ENCODE measurements around the gene CLIP3. TPM values are rescaled to one million over a fixed set of nuclear protein-coding genes. Genes with fewer than 3 reads are reported as not detected.

CLIP3 gene
- total RNA-seq: 10 to 100 TPM; 21.3 to 29.0 TPM

GRCh38 chr19:36032251-36033104, at the start of gene CLIP3:
Gene CLIP3, minus strand, starts transcription at chr19:36032873. Its CDS starts 516 bp downstream, at chr19:36032357.
- DNase-seq (ENCODE audit: low spot score) (no peak), ATAC-seq (ENCODE audit: insufficient number of reproducible peaks, low FRiP score, low read depth) (peak; percentile 66)
- Histone ChIP-seq H3K27me3 (replicated peaks; ENCODE audit: insufficient read depth) (no peaks in the 10 kb centered on the region), H3K27ac (peak within 1 kb of the TSS; percentile 81 to 83), H3K4me1 (ENCODE audit: control insufficient read depth in 1 of 2, low read depth in 2 of 2) (peaks cover 5 to 10% of the 10 kb centered on the region in 2 donors), H3K9me3 (no peaks in the 10 kb centered on the region), H3K36me3 (no peaks in the 10 kb centered on the region), H3K4me3 (peak within 1 kb of the TSS; percentile 99)
- peak; percentile 46 for TF ChIP-seq CTCF (IDR thresholded peaks at IDR 0.05)

- Histone ChIP-seq H3K4me1 (ENCODE audit: control insufficient read depth in 1 of 2, low read depth in 2 of 2) (no peaks in the 10 kb centered on the region), H3K9me3 (no peaks in the 10 kb centered on the region), H3K36me3 (no peaks in the 10 kb centered on the region), H3K27me3 (replicated peaks; ENCODE audit: insufficient read depth) (no peaks in the 10 kb centered on the region), H3K4me3 (no peak overlapping the region), H3K27ac (no peak overlapping the region)
- no peak for TF ChIP-seq CTCF (IDR thresholded peaks at IDR 0.05)
- ATAC-seq (ENCODE audit: insufficient number of reproducible peaks, low FRiP score, low read depth) (no peak), DNase-seq (ENCODE audit: low spot score) (no peak)
Measured at GRCh38 chr19:36081894-36082293, 49.2 kb upstream of the CLIP3 start.

GRCh38 chr19:36081385-36081784, 48.7 kb upstream of the CLIP3 start:
- Histone ChIP-seq H3K4me3 (no peak overlapping the region), H3K27ac (no peak overlapping the region), H3K4me1 (ENCODE audit: control insufficient read depth in 1 of 2, low read depth in 2 of 2) (no peaks in the 10 kb centered on the region), H3K9me3 (no peaks in the 10 kb centered on the region), H3K36me3 (no peaks in the 10 kb centered on the region), H3K27me3 (replicated peaks; ENCODE audit: insufficient read depth) (no peaks in the 10 kb centered on the region)
- no peak for TF ChIP-seq CTCF (IDR thresholded peaks at IDR 0.05)
- DNase-seq (ENCODE audit: low spot score): no peak
- ATAC-seq (ENCODE audit: insufficient number of reproducible peaks, low FRiP score, low read depth): no peak

GRCh38 chr19:36079389-36079945, 46.8 kb upstream of the CLIP3 start:
- Histone ChIP-seq H3K36me3 (no peaks in the 10 kb centered on the region), H3K4me3 (no peak overlapping the region), H3K4me1 (ENCODE audit: control insufficient read depth in 1 of 2, low read depth in 2 of 2) (no peaks in the 10 kb centered on the region), H3K27ac (no peak overlapping the region), H3K27me3 (replicated peaks; ENCODE audit: insufficient read depth) (no peaks in the 10 kb centered on the region), H3K9me3 (no peaks in the 10 kb centered on the region)
- TF ChIP-seq CTCF (IDR thresholded peaks at IDR 0.05): no peak
- no peak for DNase-seq (ENCODE audit: low spot score)
- no peak for ATAC-seq (ENCODE audit: insufficient number of reproducible peaks, low FRiP score, low read depth)

- Histone ChIP-seq H3K9me3 (no peaks in the 10 kb centered on the region), H3K27me3 (replicated peaks; ENCODE audit: insufficient read depth) (no peaks in the 10 kb centered on the region), H3K27ac (no peak overlapping the region), H3K4me3 (no peak overlapping the region), H3K4me1 (ENCODE audit: control insufficient read depth in 1 of 2, low read depth in 2 of 2) (no peaks in the 10 kb centered on the region), H3K36me3 (no peaks in the 10 kb centered on the region)
- DNase-seq (ENCODE audit: low spot score) (no peak), ATAC-seq (ENCODE audit: insufficient number of reproducible peaks, low FRiP score, low read depth) (no peak)
- TF ChIP-seq CTCF (IDR thresholded peaks at IDR 0.05): no peak
Measured at GRCh38 chr19:36073121-36073876, 40.6 kb upstream of the CLIP3 start.
